Liver (tissue), 9 donors: ENCODE results near the gene SYT15B. TPM values are rescaled to one million over a fixed set of nuclear protein-coding genes. Genes with fewer than 3 reads are reported as not detected.
"Not testable (repeated sequence)": the region's sequence is repeated elsewhere in the genome, so short reads cannot be mapped to it uniquely, and the experiment has no call there.

Experiments used
- DNase-seq: peaks from one replicate; pipeline ENCODE4 v3.0.0-alpha.2; 2017; ENCODE audit warnings: low spot score
- H3K27ac ChIP-seq, 2 donors: one replicate each; pipeline ENCODE4 v1.7.0; 2013; ENCODE audit warnings: inconsistent platforms in 2 of 2, low read length in 2 of 2, control low read depth in 1 of 2, low read depth in 1 of 2, mild to moderate bottlenecking in 1 of 2
- H3K27me3 ChIP-seq, 4 donors: one replicate each; pipeline versions ENCODE4 v1.6.1 to v1.7.0; 2013; ENCODE audit warnings: low read length in 3 of 4, inconsistent platforms in 1 of 4, mild to moderate bottlenecking in 1 of 4, moderate library complexity in 1 of 4; ENCODE audit not compliant: control insufficient read depth in 4 of 4, insufficient read depth in 4 of 4
- H3K36me3 ChIP-seq, 4 donors: one replicate each; pipeline versions ENCODE4 v1.6.1 to v1.7.0; 2013; ENCODE audit warnings: low read length in 3 of 4, mild to moderate bottlenecking in 3 of 4, low read depth in 1 of 4, moderate library complexity in 1 of 4; ENCODE audit not compliant: control insufficient read depth in 4 of 4, insufficient read depth in 3 of 4
- H3K4me1 ChIP-seq, 4 donors: one replicate each; pipeline versions ENCODE4 v1.6.1 to v1.7.0; 2013; ENCODE audit warnings: low read length in 3 of 4, mild to moderate bottlenecking in 3 of 4, moderate library complexity in 1 of 4; ENCODE audit not compliant: control insufficient read depth in 4 of 4, insufficient read depth in 4 of 4
- H3K4me3 ChIP-seq, 3 donors: one replicate each; pipeline versions ENCODE4 v1.6.1 to v1.7.0; 2013; ENCODE audit warnings: low read length in 3 of 3, control low read depth in 1 of 3, low read depth in 1 of 3, mild to moderate bottlenecking in 1 of 3
- H3K9ac ChIP-seq, 2 donors: one replicate each; pipeline ENCODE4 v1.7.0; 2013; ENCODE audit warnings: low read length in 2 of 2, mild to moderate bottlenecking in 2 of 2, moderate library complexity in 2 of 2, control low read depth in 1 of 2, low read depth in 1 of 2
- H3K9me3 ChIP-seq, 4 donors: one replicate each; pipeline versions ENCODE4 v1.6.1 to v1.7.0; 2013; ENCODE audit warnings: low read length in 3 of 4; ENCODE audit not compliant: control insufficient read depth in 4 of 4
- CTCF ChIP-seq: fragments of 150-350 bp; IDR thresholded peaks from 2 replicates; pipeline ENCODE4 v1.5.1; 2017; ENCODE audit warnings: improper control_type of control experiment, low read depth, low read length; ENCODE audit not compliant: missing input control
- WGBS: extraction: QIAGEN DNeasy Blood & Tissue Kit; methylation state at CpG from one replicate; pipeline ENCODE4 v1.1.7; 2013; 5-methylcytosine and 5-hydroxymethylcytosine counted together
- polyA plus RNA-seq, 2 donors: library from polyadenylated mRNA; stranded (reverse) in 1 of 2; unstranded in 1 of 2; fragments of 200-250 nt in 1 of 2; fragments of >200 nt in 1 of 2; fragmentation: Nextera tagmentation in 1 of 2; extraction: Ambion mirVana in 1 of 2; gene quantifications; one replicate each; pipeline versions ENCODE4 v1.2.1 to v1.2.3, GENCODE V29; 2013 to 2015
- total RNA-seq, 2 donors: library from RNA; depleted of rRNA; stranded (reverse); fragments of >200 nt; gene quantifications; one replicate each; pipeline ENCODE4 v1.2.3, GENCODE V29; 2014
- donor health status: healthy.
- donor health status: healthy.
- donor health status: healthy.
- donor health status: healthy.
- donor health status: healthy.

Gene SYT15B
- total and polyA plus RNA-seq, 4 donors = 0.14 to 2.8 (median 0.41) TPM

GRCh38 chr10:47746780-47747376, 16.5 kb downstream of the SYT15B start:
- DNase-seq, H3K27me3 ChIP-seq, H3K4me1 ChIP-seq, H3K4me3 ChIP-seq, H3K27ac ChIP-seq, H3K9ac ChIP-seq, H3K36me3 ChIP-seq, H3K9me3 ChIP-seq: not testable (repeated sequence)
- 65% methylated on average over 3 of the region's 4 CpGs for WGBS

GRCh38 chr10:47744881-47745280, 18.5 kb downstream of the SYT15B start:
- not testable (repeated sequence) for H3K4me1 ChIP-seq, H3K4me3 ChIP-seq, H3K27me3 ChIP-seq, H3K9ac ChIP-seq, H3K9me3 ChIP-seq, H3K36me3 ChIP-seq, DNase-seq, H3K27ac ChIP-seq
- WGBS = 49% methylated on average over 1 of the region's 4 CpGs

- not testable (repeated sequence) for H3K4me1 ChIP-seq, H3K9me3 ChIP-seq, H3K36me3 ChIP-seq, H3K27me3 ChIP-seq, H3K9ac ChIP-seq, H3K27ac ChIP-seq, DNase-seq
- peak; percentile 13 for TF ChIP-seq CTCF
- peak overlapping the region in 1 of 3 donors; percentile 49 for H3K4me3 ChIP-seq
- WGBS = 3% methylated on average over 38 of the region's 48 CpGs
Observed at GRCh38 chr10:47743611-47744550, 19.5 kb downstream of the SYT15B start.

GRCh38 chr10:47740868-47741267, 22.5 kb downstream of the SYT15B start:
- DNase-seq, H3K27ac ChIP-seq, H3K4me1 ChIP-seq, H3K9me3 ChIP-seq, H3K9ac ChIP-seq, H3K36me3 ChIP-seq, H3K4me3 ChIP-seq, H3K27me3 ChIP-seq: not testable (repeated sequence)
- WGBS = 48% methylated on average over 2 of the region's 2 CpGs

- H3K4me3 ChIP-seq = not testable (repeated sequence)
Observed at GRCh38 chr10:47730911-47731310, 32.5 kb downstream of the SYT15B start.

GRCh38 chr10:47725740-47726139, 37.7 kb downstream of the SYT15B start:
- H3K9me3 ChIP-seq, H3K4me1 ChIP-seq, H3K4me3 ChIP-seq, H3K9ac ChIP-seq, H3K27ac ChIP-seq, H3K36me3 ChIP-seq, DNase-seq, H3K27me3 ChIP-seq: not testable (repeated sequence)
- WGBS = no CpG with 5 or more reads among the region's 6 CpGs

More at GRCh38 chr10:47730911-47731310, 32.5 kb downstream of the SYT15B start:
- not testable (repeated sequence) for H3K9me3 ChIP-seq, H3K27me3 ChIP-seq, H3K9ac ChIP-seq, DNase-seq, H3K4me1 ChIP-seq, H3K36me3 ChIP-seq, H3K27ac ChIP-seq
- no CpG with 5 or more reads among the region's 5 CpGs for WGBS

- not testable (repeated sequence) for H3K36me3 ChIP-seq, DNase-seq, H3K4me3 ChIP-seq, H3K27ac ChIP-seq, H3K9ac ChIP-seq, H3K9me3 ChIP-seq, H3K4me1 ChIP-seq, H3K27me3 ChIP-seq
- no CpG with 5 or more reads among the region's 3 CpGs for WGBS
Observed at GRCh38 chr10:47725047-47725446, 38.3 kb downstream of the SYT15B start.
